Tibial artery (tissue), 4 donors: ENCODE measurements around the gene HCRTR1.

Experiments used
- DNase-seq, 2 donors: peaks; one replicate each; pipeline ENCODE4 v3.0.0-alpha.2; 2019
- H3K27ac ChIP-seq, 2 donors: fragments of 200-600 bp; sonication (generic) in 1 of 2; 1 replicate in 1 of 2; 2 replicates in 1 of 2; pipeline ENCODE4 v1.5.1; 2018 to 2019; ENCODE audit warnings: mild to moderate bottlenecking in 1 of 2
- H3K27me3 ChIP-seq, 2 donors: fragments of 200-600 bp; sonication (generic) in 1 of 2; one replicate each; pipeline versions ENCODE4 v1.5.1 to v1.6.0; 2016 to 2019
- H3K36me3 ChIP-seq, 3 donors: fragments of 200-600 bp; sonication (generic) in 2 of 3; one replicate each; pipeline ENCODE4 v1.5.1; 2016 to 2019; ENCODE audit warnings: mild to moderate bottlenecking in 2 of 3
- H3K4me1 ChIP-seq, 4 donors: fragments of 200-600 bp; sonication (generic) in 2 of 4; 1 replicate in 3 of 4; 2 replicates in 1 of 4; pipeline ENCODE4 v1.5.1; 2016 to 2019
- H3K4me3 ChIP-seq, 2 donors: fragments of 200-600 bp; sonication (generic) in 1 of 2; 1 replicate in 1 of 2; 2 replicates in 1 of 2; pipeline ENCODE4 v1.5.1; 2018 to 2019; ENCODE audit warnings: mild to moderate bottlenecking in 2 of 2
- H3K9me3 ChIP-seq, 3 donors: fragments of 200-600 bp; sonication (generic) in 1 of 3; one replicate each; pipeline ENCODE4 v1.5.1; 2016 to 2019
- CTCF ChIP-seq, 2 experiments: fragments of 200-600 bp in 1 of 2; fragments of 450-650 bp in 1 of 2; IDR thresholded peaks; one replicate each; pipeline ENCODE4 v1.5.1; 2017 to 2019; ENCODE audit warnings: antibody characterized with exemption in 2 of 2, mild to moderate bottlenecking in 1 of 2, moderate library complexity in 1 of 2
- intact Hi-C: fragments of 100-400 bp; cut with DNase I; formaldehyde crosslinking; loops from one replicate; pipeline ENCODE4 v1.15.0; 2023; ENCODE audit warnings: low total_unique reads

The HCRTR1 gene

GRCh38 chr1:31640179-31640578, 22.7 kb downstream of the HCRTR1 start:
- no peak for DNase-seq
- no peaks in the 10 kb centered on the region for H3K27me3 ChIP-seq
- H3K4me3 ChIP-seq, result no peak overlapping the region
- peaks cover under 1 to 6% (median 2%) of the 10 kb centered on the region in 3 donors for H3K36me3 ChIP-seq
- no peak for TF ChIP-seq CTCF (IDR thresholded peaks at IDR 0.05)
- no peaks in the 10 kb centered on the region for H3K9me3 ChIP-seq
- peaks cover 0 to 64% (median 46%) of the 10 kb centered on the region in 4 donors for H3K4me1 ChIP-seq
- H3K27ac ChIP-seq, result no peak overlapping the region
- intact Hi-C loops, result no loop called here

- TF ChIP-seq CTCF (IDR thresholded peaks at IDR 0.05), result no peak
- Histone ChIP-seq H3K4me3 (no peak overlapping the region), H3K4me1 (peaks cover 0 to 69% (median 53%) of the 10 kb centered on the region in 4 donors), H3K36me3 (no peaks in the 10 kb centered on the region), H3K27me3 (no peaks in the 10 kb centered on the region), H3K27ac (no peak overlapping the region), H3K9me3 (no peaks in the 10 kb centered on the region)
- intact Hi-C loops, result no loop called here
- DNase-seq, result no peak
These were observed 23.5 kb downstream of the HCRTR1 start for GRCh38 chr1:31640964-31641363.

GRCh38 chr1:31642366-31642765, 24.9 kb downstream of the HCRTR1 start:
- Histone ChIP-seq H3K27ac (no peak overlapping the region), H3K4me1 (peaks cover 0 to 83% (median 62%) of the 10 kb centered on the region in 4 donors), H3K36me3 (no peaks in the 10 kb centered on the region), H3K27me3 (no peaks in the 10 kb centered on the region), H3K9me3 (no peaks in the 10 kb centered on the region), H3K4me3 (no peak overlapping the region)
- no peak for DNase-seq
- intact Hi-C loops, result no loop called here
- no peak for TF ChIP-seq CTCF (IDR thresholded peaks at IDR 0.05)

- no peak for TF ChIP-seq CTCF (IDR thresholded peaks at IDR 0.05)
- Histone ChIP-seq H3K4me1 (peaks cover 0 to 88% (median 67%) of the 10 kb centered on the region in 4 donors), H3K9me3 (no peaks in the 10 kb centered on the region), H3K4me3 (no peak overlapping the region), H3K27me3 (no peaks in the 10 kb centered on the region), H3K27ac (no peak overlapping the region), H3K36me3 (no peaks in the 10 kb centered on the region)
- intact Hi-C loops, result no loop called here
- no peak for DNase-seq
These were observed 25.4 kb downstream of the HCRTR1 start for GRCh38 chr1:31642897-31643296.

GRCh38 chr1:31643976-31644559, 26.6 kb downstream of the HCRTR1 start:
- Histone ChIP-seq H3K4me3 (peak overlapping the region; percentile 75 to 93), H3K4me1 (peaks cover 0 to 87% (median 67%) of the 10 kb centered on the region in 4 donors), H3K9me3 (no peaks in the 10 kb centered on the region), H3K27ac (peak overlapping the region; percentile 95 to 99), H3K36me3 (no peaks in the 10 kb centered on the region), H3K27me3 (no peaks in the 10 kb centered on the region)
- DNase-seq, result no peak
- no peak for TF ChIP-seq CTCF (IDR thresholded peaks at IDR 0.05)
- intact Hi-C loops, result no loop called here
